Measurements from ENCODE around the gene FMN2. TPM values are rescaled to one million over a fixed set of nuclear protein-coding genes. Genes with fewer than 3 reads are reported as not detected.

FMN2 gene
- total and polyA plus RNA-seq, 8 donors: 0.20 to 2.1 (median 1.2) TPM

GRCh38 chr1:240366636-240367035 is 275.0 kb downstream of the FMN2 start:
- Histone ChIP-seq H3K36me3 (no peaks in the 10 kb centered on the region), H3K4me1 (no peaks in the 10 kb centered on the region), H3K27me3 (no peaks in the 10 kb centered on the region), H3K4me3 (no peak overlapping the region), H3K9me3 (no peaks in the 10 kb centered on the region), H3K27ac (no peak overlapping the region)
- no peak for TF ChIP-seq CTCF (IDR thresholded peaks at IDR 0.05)
- peak in 1 of 4 donors; percentile 52 for DNase-seq
- intact Hi-C loops (cut with DNase I): no loop called here
- no peak for ATAC-seq

- TF ChIP-seq CTCF (IDR thresholded peaks at IDR 0.05): no peak
- intact Hi-C loops (cut with DNase I): no loop called here
- no peak overlapping the region for H3K27ac ChIP-seq
- DNase-seq: no peak
- no peak for ATAC-seq
- H3K36me3 ChIP-seq: no peaks in the 10 kb centered on the region
- H3K27me3 ChIP-seq: no peaks in the 10 kb centered on the region
- H3K4me1 ChIP-seq: no peaks in the 10 kb centered on the region
- H3K9me3 ChIP-seq: peaks cover 0 to 24% of the 10 kb centered on the region in 2 donors
- no peak overlapping the region for H3K4me3 ChIP-seq
Measured at GRCh38 chr1:240385551-240385950, 293.9 kb downstream of the FMN2 start.

- intact Hi-C loops (cut with DNase I): no loop called here
- Histone ChIP-seq H3K9me3 (peaks cover 0 to 16% of the 10 kb centered on the region in 2 donors), H3K27me3 (no peaks in the 10 kb centered on the region), H3K4me1 (no peaks in the 10 kb centered on the region), H3K4me3 (no peak overlapping the region), H3K36me3 (no peaks in the 10 kb centered on the region), H3K27ac (peak overlapping the region in 1 of 2 donors; percentile 4)
- no peak for DNase-seq
- TF ChIP-seq CTCF (IDR thresholded peaks at IDR 0.05): no peak
- peak; percentile 62 for ATAC-seq
Measured at GRCh38 chr1:240385985-240386978, 294.6 kb downstream of the FMN2 start.

- no peaks in the 10 kb centered on the region for H3K27me3 ChIP-seq
- H3K9me3 ChIP-seq: peaks cover 0 to 10% of the 10 kb centered on the region in 2 donors
- no peak for TF ChIP-seq CTCF (IDR thresholded peaks at IDR 0.05)
- no peak for DNase-seq
- peak overlapping the region in 1 of 2 donors; percentile 4 for H3K27ac ChIP-seq
- no peak for ATAC-seq
- no peaks in the 10 kb centered on the region for H3K4me1 ChIP-seq
- H3K4me3 ChIP-seq: no peak overlapping the region
- intact Hi-C loops (cut with DNase I): no loop called here
- H3K36me3 ChIP-seq: no peaks in the 10 kb centered on the region
Measured at GRCh38 chr1:240387051-240387450, 295.4 kb downstream of the FMN2 start.

GRCh38 chr1:240391660-240392260 is 300.1 kb downstream of the FMN2 start:
- no peak for TF ChIP-seq CTCF (IDR thresholded peaks at IDR 0.05)
- Histone ChIP-seq H3K27ac (no peak overlapping the region), H3K9me3 (no peaks in the 10 kb centered on the region), H3K36me3 (no peaks in the 10 kb centered on the region), H3K27me3 (no peaks in the 10 kb centered on the region), H3K4me1 (no peaks in the 10 kb centered on the region), H3K4me3 (no peak overlapping the region)
- DNase-seq: no peak
- no peak for ATAC-seq
- intact Hi-C loops (cut with DNase I): no loop called here

All from left lung (tissue), 10 donors.